Occipital lobe (tissue), 2 donors: ENCODE measurements around the gene VPREB1. TPM values are rescaled to one million over a fixed set of nuclear protein-coding genes. Genes with fewer than 3 reads are reported as not detected.
"Not testable (repeated sequence)": the region's sequence is repeated elsewhere in the genome, so short reads cannot be mapped to it uniquely, and the experiment has no call there.

Experiments used
- DNase-seq: peaks from one replicate; lab custom pipeline; 2025; lab: John Stamatoyannopoulos, UW
- total RNA-seq: library from RNA; depleted of rRNA; stranded (reverse); fragments of >200 nt; gene quantifications from one replicate; pipeline ENCODE4 v1.2.3, GENCODE V29; 2014

The VPREB1 gene
- total RNA-seq, 1 donor from 2014 or later: not detected

DNA sequence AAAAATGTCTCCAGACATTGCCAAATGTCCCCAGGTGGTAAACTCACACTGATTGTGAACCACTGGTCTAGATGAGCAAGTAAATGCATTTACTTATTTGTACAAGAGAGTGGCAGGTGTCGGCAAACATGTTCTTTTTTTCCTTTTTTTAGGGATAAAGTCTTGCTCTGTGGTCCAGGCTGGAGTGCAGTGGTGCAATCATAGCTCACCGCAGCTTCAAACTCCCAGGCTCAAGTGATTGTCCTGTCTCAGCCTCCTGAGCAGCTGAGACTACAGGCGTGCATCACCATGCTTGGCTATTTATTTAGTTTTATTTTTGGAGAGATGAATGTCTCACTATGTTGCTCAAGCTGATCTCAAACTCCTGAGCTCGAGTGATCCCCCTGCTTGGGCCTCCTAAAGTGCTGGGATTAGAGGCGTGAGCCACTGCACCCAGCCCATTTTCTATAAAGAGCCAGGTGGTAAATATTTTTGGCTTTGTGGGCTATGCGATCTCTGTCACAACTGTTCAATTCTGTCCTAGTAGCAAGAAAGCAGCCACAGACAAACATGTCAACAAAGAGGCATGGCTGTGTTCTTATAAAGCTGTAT, 1.4 kb downstream of the VPREB1 start:
- no peak for DNase-seq

DNA sequence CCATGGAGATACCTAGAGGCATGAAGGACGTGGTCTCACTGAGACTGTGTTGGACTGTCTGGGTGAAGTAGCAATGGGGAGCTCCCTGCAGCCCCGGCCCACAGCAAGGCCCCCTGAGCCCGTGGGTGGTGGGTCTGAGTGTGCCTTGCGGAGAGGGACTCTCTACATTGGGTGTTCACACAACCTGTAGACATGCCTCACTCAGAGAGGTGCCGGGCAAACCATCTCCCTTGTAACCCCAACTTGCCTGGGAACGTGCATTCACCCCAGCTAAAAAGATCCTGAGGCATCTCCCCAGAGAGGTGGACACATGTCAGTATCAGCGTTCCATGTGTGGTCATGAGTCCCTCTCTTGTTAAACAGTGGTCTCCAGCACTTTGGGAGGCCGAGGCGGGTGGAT, 2.1 kb downstream of the VPREB1 start:
- no peak for DNase-seq

- DNase-seq: no peak
Observed at GRCh38 chr22:22248878-22249277, 4.3 kb downstream of the VPREB1 start.

DNA sequence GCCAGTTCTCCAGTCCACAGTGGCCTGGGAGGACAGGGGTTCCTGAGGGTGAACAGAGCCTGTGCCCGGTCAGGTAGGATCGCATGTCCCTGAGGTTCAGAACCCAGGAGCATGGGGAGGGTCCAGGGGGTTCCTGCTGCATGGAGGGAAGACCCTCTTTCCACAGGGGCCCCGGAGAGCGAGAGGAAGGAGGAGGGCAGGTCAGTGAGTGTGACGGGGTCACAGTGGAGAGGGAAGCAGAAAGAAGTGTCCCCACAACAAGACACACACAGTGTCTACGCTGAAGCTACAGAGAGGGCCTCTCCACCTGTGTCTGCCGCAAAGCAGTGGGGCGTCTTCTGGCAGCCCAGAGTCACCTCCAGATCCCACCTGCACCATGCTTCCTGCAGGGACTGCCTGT, 6.1 kb downstream of the VPREB1 start:
- DNase-seq: not testable (repeated sequence)

GRCh38 chr22:22256133-22256532, 11.5 kb downstream of the VPREB1 start:
- DNase-seq: not testable (repeated sequence)

DNA sequence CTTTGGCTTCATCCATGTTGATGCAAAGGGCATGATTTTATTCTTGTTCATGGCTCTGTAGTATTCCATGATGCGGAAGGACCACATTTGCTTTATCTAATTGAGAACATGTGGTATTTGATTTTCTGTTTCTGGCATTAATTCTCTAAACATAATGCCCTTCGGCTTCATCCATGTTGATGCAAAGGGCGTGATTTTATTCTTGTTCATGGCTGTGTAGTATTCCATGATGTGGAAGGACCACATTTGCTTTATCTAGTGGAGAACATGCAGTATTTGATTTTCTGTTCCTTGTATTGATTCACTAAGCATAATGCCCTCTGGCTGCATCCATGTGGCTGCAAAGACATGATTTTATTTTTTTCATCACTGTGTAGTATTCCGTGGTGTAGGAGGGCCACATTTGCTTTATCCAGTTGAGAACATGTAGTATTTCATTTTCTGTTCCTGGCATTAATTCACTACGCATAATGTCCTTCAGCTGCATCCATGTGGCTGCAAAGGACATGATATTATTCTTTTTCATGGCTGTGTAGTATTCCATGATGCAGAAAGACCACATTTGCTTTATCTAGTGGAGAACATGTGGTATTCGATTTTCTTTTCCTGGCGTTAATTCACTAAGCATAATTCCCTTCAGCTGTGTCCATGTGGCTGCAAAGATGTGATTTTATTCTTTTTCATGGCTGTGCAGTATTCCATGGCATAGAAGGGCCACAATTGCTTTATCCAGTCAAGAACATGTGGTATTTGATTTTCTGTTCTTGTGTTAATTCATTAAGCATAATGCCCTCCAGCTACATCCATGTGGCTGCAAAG, 14.2 kb downstream of the VPREB1 start:
- DNase-seq: not testable (repeated sequence)

DNA sequence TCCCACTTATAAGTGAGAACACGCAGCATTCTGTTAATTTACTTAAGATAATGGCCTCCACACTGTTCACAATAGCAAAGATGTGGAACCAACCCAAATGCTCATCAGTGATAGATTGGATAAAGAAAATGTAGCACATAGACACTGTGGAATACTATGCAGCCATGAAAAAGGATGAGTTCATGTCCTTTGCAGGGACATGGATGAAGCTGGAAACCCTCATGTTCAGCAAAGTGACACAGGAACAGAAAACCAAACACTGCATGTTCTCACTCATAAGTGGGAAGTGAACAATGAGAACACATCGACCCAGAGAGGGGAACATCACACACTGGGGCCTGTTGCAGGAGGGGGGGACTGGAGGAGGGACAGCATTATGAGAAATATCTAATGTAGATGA, 15.6 kb downstream of the VPREB1 start:
- DNase-seq: not testable (repeated sequence)

GRCh38 chr22:22260586-22260985, 16.0 kb downstream of the VPREB1 start:
- not testable (repeated sequence) for DNase-seq

- DNase-seq: not testable (repeated sequence)
Observed at GRCh38 chr22:22262332-22263074, 17.9 kb downstream of the VPREB1 start.

DNA sequence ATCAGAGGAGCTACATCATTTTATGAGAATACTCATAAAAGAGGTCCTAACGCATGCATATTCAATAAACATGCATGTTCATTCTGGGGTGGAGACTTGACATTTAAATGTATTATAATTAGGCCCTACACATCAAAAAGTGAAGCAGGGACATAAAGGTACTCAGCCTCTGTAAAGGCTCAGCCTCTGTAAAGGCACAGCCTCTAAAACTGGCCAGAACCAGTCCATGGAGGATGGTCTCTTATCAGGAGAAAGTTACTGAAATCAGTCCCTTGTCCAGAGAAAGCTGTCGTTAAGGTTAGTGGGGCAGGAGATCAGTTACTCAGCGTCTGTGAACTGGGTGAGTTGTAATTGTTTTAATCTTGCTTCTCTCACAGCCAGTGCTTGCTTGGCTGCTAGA, 19.2 kb downstream of the VPREB1 start:
- DNase-seq: not testable (repeated sequence)

GRCh38 chr22:22270036-22270676, 25.6 kb downstream of the VPREB1 start:
- DNase-seq: not testable (repeated sequence)

DNA sequence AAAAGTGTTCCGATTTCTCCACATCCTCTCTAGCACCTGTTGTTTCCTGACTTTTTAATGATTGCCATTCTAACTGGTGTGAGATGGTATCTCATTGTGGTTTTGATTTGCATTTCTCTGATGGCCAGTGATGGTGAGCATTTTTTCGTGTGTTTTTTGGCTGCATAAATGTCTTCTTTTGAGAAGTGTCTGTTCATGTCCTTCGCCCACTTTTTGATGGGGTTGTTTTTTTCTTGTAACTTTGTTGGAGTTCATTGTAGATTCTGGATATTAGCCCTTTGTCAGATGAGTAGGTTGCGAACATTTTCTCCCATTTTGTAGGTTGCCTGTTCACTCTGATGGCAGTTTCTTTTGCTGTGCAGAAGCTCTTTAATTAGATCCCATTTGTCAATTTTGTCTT, 32.8 kb downstream of the VPREB1 start:
- DNase-seq: not testable (repeated sequence)

DNA sequence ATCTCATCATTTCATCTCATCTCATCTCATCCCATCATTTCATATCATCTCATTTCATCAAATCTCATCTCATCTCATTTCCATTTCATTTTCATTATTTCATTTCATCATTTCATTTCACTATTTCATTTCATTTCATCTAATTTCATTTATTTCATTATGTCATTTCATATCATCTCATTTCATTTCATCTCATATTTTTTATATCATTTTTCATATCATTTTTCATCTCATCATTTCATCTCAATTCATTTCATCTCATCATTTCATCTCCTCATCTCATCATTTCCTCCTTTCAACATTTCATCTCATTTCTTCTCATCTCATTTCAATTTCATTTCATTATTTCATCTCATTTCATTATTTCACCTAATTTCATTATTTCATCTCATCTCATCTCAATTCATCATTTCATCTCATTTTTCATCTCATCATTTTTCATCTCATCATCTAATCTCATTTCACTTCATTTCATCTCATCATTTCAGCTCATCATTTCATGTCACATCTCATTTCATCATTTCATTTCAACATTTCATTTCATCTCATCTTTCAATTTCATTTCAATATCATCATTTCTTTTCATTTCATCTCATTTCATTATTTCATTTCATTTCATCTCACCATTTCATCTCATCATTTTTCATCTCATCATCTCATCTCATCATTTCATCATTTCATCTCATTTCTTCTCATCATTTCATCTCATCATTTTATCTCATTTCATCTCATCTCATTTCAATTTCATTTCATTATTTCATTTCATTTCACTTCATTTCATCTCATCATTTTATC, 40.6 kb downstream of the VPREB1 start:
- not testable (repeated sequence) for DNase-seq

- not testable (repeated sequence) for DNase-seq
Observed at GRCh38 chr22:22286390-22287105, 42.0 kb downstream of the VPREB1 start.

DNA sequence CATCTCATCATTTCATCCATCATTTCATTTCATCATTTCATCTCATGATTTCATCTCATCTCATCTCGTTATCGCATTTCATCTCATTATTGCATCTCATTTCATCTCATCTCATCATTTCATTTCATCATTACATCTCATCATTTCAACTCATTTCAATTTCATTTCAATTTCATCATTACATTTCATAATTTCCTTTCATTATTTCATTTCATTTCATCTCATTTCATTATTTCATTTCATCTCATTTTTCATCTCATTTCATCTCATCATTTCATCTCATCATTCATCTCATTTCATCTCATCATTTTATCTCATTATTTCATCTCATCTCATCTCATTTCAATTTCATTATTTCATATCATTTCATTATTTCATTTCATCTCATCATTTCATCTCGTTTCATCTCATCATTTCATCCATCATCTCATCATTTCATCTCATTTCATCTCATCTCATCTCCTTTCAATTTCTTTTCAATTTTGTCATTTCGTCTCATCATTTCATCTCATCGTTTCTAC, 42.6 kb downstream of the VPREB1 start:
- not testable (repeated sequence) for DNase-seq

GRCh38 chr22:22289666-22290065, 45.1 kb downstream of the VPREB1 start:
- DNase-seq: not testable (repeated sequence)

DNA sequence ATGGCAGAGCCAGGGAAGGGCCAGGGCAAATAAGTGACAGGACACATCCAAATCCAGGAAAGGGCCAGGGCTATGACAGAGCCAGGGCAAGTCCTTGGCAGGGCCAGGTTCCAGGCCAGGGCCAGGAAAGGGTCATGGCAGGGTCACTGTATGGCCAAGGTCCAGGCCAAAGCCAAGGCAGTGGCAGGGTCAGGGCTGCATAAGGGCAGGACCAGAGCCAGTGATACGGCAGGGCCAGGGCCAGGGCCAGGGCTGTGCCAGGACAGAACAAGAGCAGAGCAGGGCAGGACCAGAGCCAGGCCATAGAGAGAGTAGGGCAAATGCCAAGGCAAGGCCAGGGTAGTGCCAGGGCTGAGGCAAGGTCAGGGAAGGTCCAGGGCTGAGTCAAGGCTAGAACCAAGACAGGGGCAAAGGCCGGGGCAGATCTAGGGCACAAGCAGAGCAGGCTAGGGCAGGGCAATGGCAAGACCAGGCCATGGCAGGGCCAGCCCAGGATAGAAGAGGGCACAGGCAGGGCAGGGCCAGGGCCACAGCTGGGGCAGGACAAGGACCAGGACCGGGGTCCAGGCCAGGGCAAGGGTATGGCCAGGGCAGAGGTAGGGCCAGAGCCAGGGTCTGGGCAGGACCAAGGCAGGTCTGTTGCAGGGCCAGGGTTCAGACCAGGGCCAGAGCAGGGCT, 46.7 kb downstream of the VPREB1 start:
- DNase-seq: not testable (repeated sequence)

GRCh38 chr22:22292656-22293055, 48.1 kb downstream of the VPREB1 start:
- DNase-seq: not testable (repeated sequence)

DNA sequence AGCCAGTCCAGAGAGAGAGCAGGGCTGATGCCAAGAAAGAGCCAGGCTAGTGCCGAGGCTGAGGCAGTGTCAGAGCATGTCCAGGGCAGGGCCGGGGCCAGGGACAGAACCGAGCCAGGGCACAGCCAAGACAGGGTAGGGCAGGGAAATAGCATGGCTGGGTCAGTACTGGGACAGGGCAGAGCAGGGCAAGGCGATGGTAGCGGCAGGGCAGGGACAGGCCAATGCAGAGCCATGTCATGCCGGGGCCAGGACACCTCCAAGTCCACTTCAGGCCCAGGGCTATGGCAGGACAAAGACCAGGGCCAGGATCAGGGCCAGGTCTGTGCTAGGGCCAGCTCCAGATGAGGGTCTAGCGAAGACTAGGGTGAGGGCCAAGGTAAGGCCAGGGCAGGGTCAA, 48.9 kb downstream of the VPREB1 start:
- not testable (repeated sequence) for DNase-seq
